Measurements from ENCODE around the gene FKBP6.
"Not testable (repeated sequence)": the region's sequence is repeated elsewhere in the genome, so short reads cannot be mapped to it uniquely, and the experiment has no call there.

The FKBP6 gene

GRCh38 chr7:73395538-73396503, 67.9 kb downstream of the FKBP6 start:
- DNase-seq = no peak

GRCh38 chr7:73397521-73398281, 69.7 kb downstream of the FKBP6 start:
- DNase-seq = no peak

GRCh38 chr7:73399185-73400050, 71.5 kb downstream of the FKBP6 start:
- DNase-seq = not testable (repeated sequence)

- not testable (repeated sequence) for DNase-seq
Observed at GRCh38 chr7:73404860-73405259, 76.9 kb downstream of the FKBP6 start.
